KMS-11 (cell line): ENCODE measurements around the gene TAAR6.
"Not testable (repeated sequence)": the region's sequence is repeated elsewhere in the genome, so short reads cannot be mapped to it uniquely, and the experiment has no call there.

Experiments
- H2AFZ ChIP-seq: fragments of 200-600 bp; sonication (generic); 2 replicates; pipeline ENCODE4 v1.6.1; 2016; ENCODE audit warnings: antibody characterized with exemption, mixed run types, low read depth
- H3K27ac ChIP-seq: fragments of 200-600 bp; sonication (generic); 2 replicates; pipeline ENCODE4 v1.6.1; 2016; ENCODE audit warnings: mild to moderate bottlenecking, mixed run types
- H3K27me3 ChIP-seq: fragments of 200-600 bp; sonication (generic); 2 replicates; pipeline ENCODE4 v1.6.1; 2017; ENCODE audit warnings: mild to moderate bottlenecking, low read depth, mixed run types, moderate library complexity; ENCODE audit not compliant: insufficient read depth
- H3K36me3 ChIP-seq: fragments of 200-600 bp; sonication (generic); 2 replicates; pipeline ENCODE4 v1.6.1; 2017; ENCODE audit warnings: mild to moderate bottlenecking, mixed run types; ENCODE audit not compliant: insufficient read depth
- H3K4me1 ChIP-seq: fragments of 200-600 bp; sonication (generic); 2 replicates; pipeline ENCODE4 v1.6.1; 2016; ENCODE audit warnings: mild to moderate bottlenecking, low read depth, mixed run types; ENCODE audit not compliant: poor library complexity, severe bottlenecking
- H3K4me2 ChIP-seq: fragments of 200-600 bp; sonication (generic); 2 replicates; pipeline ENCODE4 v1.7.0; 2016; ENCODE audit warnings: mild to moderate bottlenecking, mixed run types
- H3K4me3 ChIP-seq: fragments of 200-600 bp; sonication (generic); IDR thresholded peaks from 2 replicates; pipeline ENCODE4 v1.6.1; 2017; ENCODE audit warnings: low read depth, low read length, mixed read lengths; ENCODE audit not compliant: insufficient read depth
- H3K79me2 ChIP-seq: fragments of 200-600 bp; sonication (generic); 2 replicates; pipeline ENCODE4 v1.6.1; 2016; ENCODE audit warnings: low read depth, mixed run types; ENCODE audit not compliant: insufficient read depth
- H3K9ac ChIP-seq: fragments of 200-600 bp; sonication (generic); 2 replicates; pipeline ENCODE4 v1.6.1; 2016; ENCODE audit warnings: mild to moderate bottlenecking, mixed run types
- H4K20me1 ChIP-seq: fragments of 200-600 bp; sonication (generic); 2 replicates; pipeline ENCODE4 v1.6.1; 2016; ENCODE audit warnings: mild to moderate bottlenecking, mixed run types; ENCODE audit not compliant: insufficient read depth
- CTCF ChIP-seq: fragments of 200-600 bp; sonication (generic); conservative IDR thresholded peaks from 2 replicates; pipeline ENCODE4 v1.6.1; 2017; ENCODE audit warnings: low read depth, mild to moderate bottlenecking, antibody characterized with exemption, low read length, moderate library complexity, mixed read lengths

Gene TAAR6

GRCh38 chr6:132526461-132526860, 43.7 kb upstream of the TAAR6 start:
- Histone ChIP-seq H3K9ac (no peak overlapping the region), H3K27me3 (no peaks in the 10 kb centered on the region), H3K79me2 (no peaks in the 10 kb centered on the region), H3K36me3 (no peaks in the 10 kb centered on the region), H4K20me1 (no peaks in the 10 kb centered on the region), H3K4me2 (no peak overlapping the region), H3K27ac (no peak overlapping the region), H3K4me1 (no peaks in the 10 kb centered on the region), H3K4me3 (no peak overlapping the region), H2AFZ (no peak overlapping the region)
- no peak for TF ChIP-seq CTCF

- Histone ChIP-seq H3K27me3 (no peaks in the 10 kb centered on the region), H3K9ac (no peak overlapping the region), H3K4me3 (no peak overlapping the region), H3K4me1 (no peaks in the 10 kb centered on the region), H4K20me1 (no peaks in the 10 kb centered on the region), H3K27ac (no peak overlapping the region), H3K4me2 (no peak overlapping the region), H2AFZ (no peak overlapping the region), H3K36me3 (no peaks in the 10 kb centered on the region), H3K79me2 (no peaks in the 10 kb centered on the region)
- no peak for TF ChIP-seq CTCF
Measured at GRCh38 chr6:132527791-132528190, 42.3 kb upstream of the TAAR6 start.

GRCh38 chr6:132530293-132530974, 39.7 kb upstream of the TAAR6 start:
- peak; percentile 66 for TF ChIP-seq CTCF
- Histone ChIP-seq H3K4me1 (no peaks in the 10 kb centered on the region), H3K4me3 (no peak overlapping the region), H3K27me3 (no peaks in the 10 kb centered on the region), H3K9ac (no peak overlapping the region), H3K36me3 (no peaks in the 10 kb centered on the region), H3K27ac (no peak overlapping the region), H4K20me1 (no peaks in the 10 kb centered on the region), H2AFZ (peak overlapping the region; percentile 41; the same call in 1 of the 2 replicates), H3K79me2 (no peaks in the 10 kb centered on the region), H3K4me2 (no peak overlapping the region)

- H3K27ac ChIP-seq, H3K4me1 ChIP-seq, H3K36me3 ChIP-seq, H3K4me2 ChIP-seq, H4K20me1 ChIP-seq, H3K9ac ChIP-seq, H3K4me3 ChIP-seq, H3K79me2 ChIP-seq, H2AFZ ChIP-seq, H3K27me3 ChIP-seq: not testable (repeated sequence)
Measured at GRCh38 chr6:132534546-132534945, 35.6 kb upstream of the TAAR6 start.

- H3K4me3 ChIP-seq: no peak overlapping the region
Measured at GRCh38 chr6:132537145-132537544, 33.0 kb upstream of the TAAR6 start.

More at GRCh38 chr6:132537145-132537544, 33.0 kb upstream of the TAAR6 start:
- no peak overlapping the region for H3K4me2 ChIP-seq
- no peak overlapping the region for H3K27ac ChIP-seq
- H3K36me3 ChIP-seq: no peaks in the 10 kb centered on the region
- H3K4me1 ChIP-seq: no peaks in the 10 kb centered on the region
- no peak for TF ChIP-seq CTCF
- no peak overlapping the region for H3K9ac ChIP-seq
- no peaks in the 10 kb centered on the region for H3K27me3 ChIP-seq
- H2AFZ ChIP-seq: no peak overlapping the region
- H4K20me1 ChIP-seq: no peaks in the 10 kb centered on the region
- no peaks in the 10 kb centered on the region for H3K79me2 ChIP-seq
